ENCODE results near the gene PIK3R6.

Gene PIK3R6

DNA sequence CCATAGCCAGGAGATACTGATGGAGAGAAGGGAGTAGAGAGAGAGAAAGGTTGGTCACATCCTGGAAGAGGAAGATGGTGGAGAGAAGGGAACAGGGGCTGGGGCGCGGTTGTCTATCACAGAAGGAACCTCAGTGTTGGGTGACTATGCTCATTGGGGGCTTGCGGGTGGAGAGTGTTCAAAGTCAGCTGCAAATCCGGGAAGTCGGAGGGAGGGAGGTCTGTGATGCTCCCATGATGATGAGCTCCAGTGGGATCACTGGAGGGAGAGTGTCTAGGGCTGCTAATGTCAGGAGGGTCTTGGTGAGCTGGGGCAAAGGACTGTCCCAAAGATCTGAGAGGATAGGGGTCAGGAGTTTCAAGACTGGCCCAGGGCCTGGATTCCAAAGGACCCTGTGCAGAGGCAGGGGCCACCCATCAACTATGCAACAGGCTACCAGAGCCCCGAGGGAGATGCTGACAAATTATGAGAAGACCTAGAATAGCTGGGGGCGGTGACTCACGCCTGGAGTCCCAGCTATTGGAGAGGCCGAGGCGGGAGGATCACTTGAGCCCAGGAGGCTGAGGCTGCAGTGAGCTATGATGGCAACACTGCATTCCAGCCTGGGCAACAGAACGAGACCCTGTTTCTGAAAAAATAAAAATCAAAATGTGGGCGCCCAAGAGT lies 111.8 kb downstream of the PIK3R6 start:
- TF ChIP-seq EP300 (IDR thresholded peaks at IDR 0.05; ENCODE audit: borderline replicate concordance) (no peak), CREB1 (IDR thresholded peaks at IDR 0.05; ENCODE audit: low read depth) (no peak), FOXM1 (IDR thresholded peaks at IDR 0.05; ENCODE audit: borderline replicate concordance, low read depth) (no peak), YY1 (IDR thresholded peaks at IDR 0.05; ENCODE audit: low read depth) (no peak), RAD21 (IDR thresholded peaks at IDR 0.05; ENCODE audit: low read depth) (no peak), TEAD4 (IDR thresholded peaks at IDR 0.05) (no peak), ZBTB7A (IDR thresholded peaks at IDR 0.05; ENCODE audit: low read depth) (no peak), NFIC (IDR thresholded peaks at IDR 0.05) (no peak)
- TF ChIP-seq, protein P1, sequence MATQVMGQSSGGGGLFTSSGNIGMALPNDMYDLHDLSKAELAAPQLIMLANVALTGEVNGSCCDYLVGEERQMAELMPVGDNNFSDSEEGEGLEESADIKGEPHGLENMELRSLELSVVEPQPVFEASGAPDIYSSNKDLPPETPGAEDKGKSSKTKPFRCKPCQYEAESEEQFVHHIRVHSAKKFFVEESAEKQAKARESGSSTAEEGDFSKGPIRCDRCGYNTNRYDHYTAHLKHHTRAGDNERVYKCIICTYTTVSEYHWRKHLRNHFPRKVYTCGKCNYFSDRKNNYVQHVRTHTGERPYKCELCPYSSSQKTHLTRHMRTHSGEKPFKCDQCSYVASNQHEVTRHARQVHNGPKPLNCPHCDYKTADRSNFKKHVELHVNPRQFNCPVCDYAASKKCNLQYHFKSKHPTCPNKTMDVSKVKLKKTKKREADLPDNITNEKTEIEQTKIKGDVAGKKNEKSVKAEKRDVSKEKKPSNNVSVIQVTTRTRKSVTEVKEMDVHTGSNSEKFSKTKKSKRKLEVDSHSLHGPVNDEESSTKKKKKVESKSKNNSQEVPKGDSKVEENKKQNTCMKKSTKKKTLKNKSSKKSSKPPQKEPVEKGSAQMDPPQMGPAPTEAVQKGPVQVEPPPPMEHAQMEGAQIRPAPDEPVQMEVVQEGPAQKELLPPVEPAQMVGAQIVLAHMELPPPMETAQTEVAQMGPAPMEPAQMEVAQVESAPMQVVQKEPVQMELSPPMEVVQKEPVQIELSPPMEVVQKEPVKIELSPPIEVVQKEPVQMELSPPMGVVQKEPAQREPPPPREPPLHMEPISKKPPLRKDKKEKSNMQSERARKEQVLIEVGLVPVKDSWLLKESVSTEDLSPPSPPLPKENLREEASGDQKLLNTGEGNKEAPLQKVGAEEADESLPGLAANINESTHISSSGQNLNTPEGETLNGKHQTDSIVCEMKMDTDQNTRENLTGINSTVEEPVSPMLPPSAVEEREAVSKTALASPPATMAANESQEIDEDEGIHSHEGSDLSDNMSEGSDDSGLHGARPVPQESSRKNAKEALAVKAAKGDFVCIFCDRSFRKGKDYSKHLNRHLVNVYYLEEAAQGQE (IDR thresholded peaks at IDR 0.05; ENCODE audit: low read depth) = no peak
- TF ChIP-seq, protein P2, sequence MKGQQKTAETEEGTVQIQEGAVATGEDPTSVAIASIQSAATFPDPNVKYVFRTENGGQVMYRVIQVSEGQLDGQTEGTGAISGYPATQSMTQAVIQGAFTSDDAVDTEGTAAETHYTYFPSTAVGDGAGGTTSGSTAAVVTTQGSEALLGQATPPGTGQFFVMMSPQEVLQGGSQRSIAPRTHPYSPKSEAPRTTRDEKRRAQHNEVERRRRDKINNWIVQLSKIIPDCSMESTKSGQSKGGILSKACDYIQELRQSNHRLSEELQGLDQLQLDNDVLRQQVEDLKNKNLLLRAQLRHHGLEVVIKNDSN (IDR thresholded peaks at IDR 0.05) = no peak
- TF ChIP-seq, protein P3, sequence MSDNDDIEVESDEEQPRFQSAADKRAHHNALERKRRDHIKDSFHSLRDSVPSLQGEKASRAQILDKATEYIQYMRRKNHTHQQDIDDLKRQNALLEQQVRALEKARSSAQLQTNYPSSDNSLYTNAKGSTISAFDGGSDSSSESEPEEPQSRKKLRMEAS (IDR thresholded peaks at IDR 0.05) = no peak

DNA sequence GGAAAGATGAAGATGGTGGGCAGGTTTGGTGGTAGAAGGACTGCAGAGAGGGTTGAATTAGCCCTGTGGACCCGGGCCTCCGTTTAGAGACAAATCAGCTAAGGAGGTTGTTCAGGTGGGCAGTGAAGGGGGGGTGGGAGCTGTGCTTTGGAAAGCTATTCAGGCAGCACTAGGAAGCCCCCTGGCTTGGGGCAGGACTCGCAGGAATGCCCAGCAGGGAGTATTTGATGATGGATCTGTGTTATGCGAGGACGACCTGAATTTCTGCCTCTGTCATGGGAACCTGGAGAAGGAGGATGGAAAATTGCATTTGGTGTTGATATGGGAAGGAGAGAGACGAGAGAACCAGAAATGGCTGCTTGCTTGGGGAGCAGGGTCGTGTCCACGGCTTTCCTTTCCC lies 112.6 kb downstream of the PIK3R6 start:
- no peak for TF ChIP-seq TCF12 (IDR thresholded peaks at IDR 0.05; ENCODE audit: low read depth)
- no peak for TF ChIP-seq RAD21 (IDR thresholded peaks at IDR 0.05; ENCODE audit: low read depth)
- TF ChIP-seq, protein P1 (IDR thresholded peaks at IDR 0.05; ENCODE audit: low read depth) = no peak
- TF ChIP-seq, protein P3 (IDR thresholded peaks at IDR 0.05) = no peak
- no peak for TF ChIP-seq CEBPB (IDR thresholded peaks at IDR 0.05)
- no peak for TF ChIP-seq ZBTB7A (IDR thresholded peaks at IDR 0.05; ENCODE audit: low read depth)
- no peak for TF ChIP-seq TAF1 (IDR thresholded peaks at IDR 0.05; ENCODE audit: low read depth)
- no peak for TF ChIP-seq FOXM1 (IDR thresholded peaks at IDR 0.05; ENCODE audit: borderline replicate concordance, low read depth)
- TF ChIP-seq CREB1 (IDR thresholded peaks at IDR 0.05; ENCODE audit: low read depth) = no peak
- TF ChIP-seq NFIC (IDR thresholded peaks at IDR 0.05) = no peak
- no peak for TF ChIP-seq YY1 (IDR thresholded peaks at IDR 0.05; ENCODE audit: low read depth)
- no peak for TF ChIP-seq EP300 (IDR thresholded peaks at IDR 0.05; ENCODE audit: borderline replicate concordance)
- TF ChIP-seq, protein P2 (IDR thresholded peaks at IDR 0.05) = no peak
- TF ChIP-seq TEAD4 (IDR thresholded peaks at IDR 0.05) = no peak
- no peak for TF ChIP-seq EGR1 (IDR thresholded peaks at IDR 0.05)

DNA sequence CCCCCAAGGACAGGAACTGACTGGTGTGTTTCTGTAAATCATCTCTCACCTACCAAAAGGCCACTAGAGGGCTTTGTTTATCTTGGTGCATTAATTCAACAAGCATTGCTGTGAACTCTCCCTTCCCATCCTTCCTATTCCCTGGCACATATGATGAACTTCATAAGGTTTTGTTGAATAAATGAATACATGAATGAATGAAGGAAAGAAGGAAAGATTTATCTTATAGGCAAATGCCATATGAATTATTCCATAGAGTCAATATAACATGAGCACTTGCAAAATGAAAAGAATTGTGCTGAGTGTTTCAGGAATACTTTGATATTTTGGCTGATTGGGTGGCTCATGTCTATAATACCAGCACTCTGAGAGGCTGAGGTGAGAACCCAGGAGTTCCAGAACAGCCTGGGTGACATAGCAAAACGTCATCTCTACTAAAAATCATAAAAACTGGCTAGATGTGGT lies 113.5 kb downstream of the PIK3R6 start:
- TF ChIP-seq RAD21 (IDR thresholded peaks at IDR 0.05; ENCODE audit: low read depth) (peak; percentile 41), TAF1 (IDR thresholded peaks at IDR 0.05; ENCODE audit: low read depth) (no peak)

DNA sequence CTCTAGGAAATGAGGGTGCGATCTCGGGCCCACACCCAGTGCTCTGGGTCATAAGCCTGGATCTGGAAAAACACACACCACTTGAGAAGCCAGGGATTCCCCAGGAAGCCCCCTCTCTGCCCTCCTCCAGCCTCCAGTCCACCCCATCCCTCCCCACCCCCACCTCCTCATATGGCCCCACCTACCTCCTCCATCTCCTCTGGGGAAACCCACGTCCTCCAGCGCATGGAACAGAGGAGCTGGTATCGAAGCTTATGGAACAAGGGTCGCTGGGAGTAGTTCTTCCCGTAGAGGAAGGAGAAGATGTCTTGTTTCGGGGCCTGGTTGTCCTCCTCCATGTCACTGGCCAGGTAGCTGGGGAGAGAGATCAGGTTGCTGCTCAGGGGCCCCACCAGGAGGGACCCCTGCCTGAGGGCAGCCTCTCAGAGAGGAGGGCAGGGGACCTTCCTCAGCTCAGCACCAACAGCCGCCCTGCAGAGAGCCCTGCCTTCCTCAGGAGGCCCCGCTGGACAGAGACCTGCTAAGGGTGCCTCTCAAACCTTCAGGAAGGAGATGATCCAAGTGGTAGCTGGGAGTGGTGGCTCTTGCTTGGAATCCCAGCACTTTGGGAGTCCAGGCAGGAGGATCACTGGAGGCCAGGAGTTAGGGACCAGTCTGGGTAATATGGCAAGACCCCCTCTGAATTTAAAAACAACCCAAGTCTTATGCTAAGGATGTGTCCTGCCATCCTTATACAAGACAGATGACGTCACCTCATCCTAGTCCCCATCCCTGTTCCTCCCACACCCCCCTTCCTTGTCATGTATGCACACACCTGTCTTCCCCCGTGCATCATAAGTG lies 114.1 kb downstream of the PIK3R6 start:
- no peak for TF ChIP-seq CREB1 (IDR thresholded peaks at IDR 0.05; ENCODE audit: low read depth)
- TF ChIP-seq, protein P2 (IDR thresholded peaks at IDR 0.05) = no peak
- no peak for TF ChIP-seq EP300 (IDR thresholded peaks at IDR 0.05; ENCODE audit: borderline replicate concordance)
- no peak for TF ChIP-seq FOXM1 (IDR thresholded peaks at IDR 0.05; ENCODE audit: borderline replicate concordance, low read depth)
- no peak for TF ChIP-seq NFIC (IDR thresholded peaks at IDR 0.05)
- TF ChIP-seq, protein P1 (IDR thresholded peaks at IDR 0.05; ENCODE audit: low read depth) = no peak
- TF ChIP-seq, protein P3 (IDR thresholded peaks at IDR 0.05) = no peak
- TF ChIP-seq RAD21 (IDR thresholded peaks at IDR 0.05; ENCODE audit: low read depth) = no peak
- TF ChIP-seq TEAD4 (IDR thresholded peaks at IDR 0.05) = no peak
- TF ChIP-seq YY1 (IDR thresholded peaks at IDR 0.05; ENCODE audit: low read depth) = no peak
- no peak for TF ChIP-seq CEBPB (IDR thresholded peaks at IDR 0.05)
- TF ChIP-seq EGR1 (IDR thresholded peaks at IDR 0.05) = no peak
- no peak for TF ChIP-seq ZBTB7A (IDR thresholded peaks at IDR 0.05; ENCODE audit: low read depth)
- no peak for TF ChIP-seq TCF12 (IDR thresholded peaks at IDR 0.05; ENCODE audit: low read depth)
- TF ChIP-seq TAF1 (IDR thresholded peaks at IDR 0.05; ENCODE audit: low read depth) = no peak

All from Ishikawa (cell line).